ENCODE measurements around the gene MIS18A. TPM values are rescaled to one million over a fixed set of nuclear protein-coding genes. Genes with fewer than 3 reads are reported as not detected.

The MIS18A gene
- total RNA-seq, 1 donor from 2014 or later: 7.8 TPM

Other genes starting within 250 kb of the MIS18A start
- gene MRAP, start 19.8 kb upstream of the MIS18A start, total RNA-seq: not detected in 2 replicates
- 13.6 and 20.2 TPM in 2 replicates for gene URB1, start 114.0 kb upstream of the MIS18A start, total RNA-seq
- 36.1 and 41.2 TPM in 2 replicates for gene EVA1C, start 133.7 kb upstream of the MIS18A start, total RNA-seq

Data from glomerular endothelial cell (primary cell).